Measurements from ENCODE around the gene AIF1L. TPM values are rescaled to one million over a fixed set of nuclear protein-coding genes. Genes with fewer than 3 reads are reported as not detected.

Gene AIF1L
- 0.25 and 0.32 TPM in 2 replicates for total RNA-seq

GRCh38 chr9:131096269-131097125, at the start of gene AIF1L:
Gene AIF1L, plus strand, starts transcription at chr9:131096531. Its CDS starts 99 bp downstream, at chr9:131096630.
- intact Hi-C loops (cut with micrococcal nuclease): no loop called here

- intact Hi-C loops (cut with micrococcal nuclease): loop anchor here (2.0 to 10.0 kb wide), 2 partner anchors 180 to 342 kb away; no protein-coding TSS in a partner anchor
Observed at GRCh38 chr9:131046581-131047202, 49.6 kb upstream of the AIF1L start.

- intact Hi-C loops (cut with micrococcal nuclease): loop anchor here (10.0 kb wide), 1 partner anchor 344 kb away; no protein-coding TSS in a partner anchor
Observed at GRCh38 chr9:131048332-131048731, 48.0 kb upstream of the AIF1L start.

GRCh38 chr9:131048820-131049219, 47.5 kb upstream of the AIF1L start:
- intact Hi-C loops (cut with micrococcal nuclease): loop anchor here (10.0 kb wide), 1 partner anchor 344 kb away; no protein-coding TSS in a partner anchor

GRCh38 chr9:131049829-131050715, 46.3 kb upstream of the AIF1L start:
- intact Hi-C loops (cut with micrococcal nuclease): loop anchor here (10.0 kb wide), 2 partner anchors 75 to 345 kb away; partner anchors contain the start of gene NUP214

GRCh38 chr9:131050831-131051230, 45.5 kb upstream of the AIF1L start:
- intact Hi-C loops (cut with micrococcal nuclease): loop anchor here (10.0 kb wide), 1 partner anchor 74 kb away; the partner anchor contains the start of gene NUP214

GRCh38 chr9:131051592-131052517, 44.5 kb upstream of the AIF1L start:
- intact Hi-C loops (cut with micrococcal nuclease): loop anchor here (10.0 kb wide), 1 partner anchor 73 kb away; the partner anchor contains the start of gene NUP214

- intact Hi-C loops (cut with micrococcal nuclease): loop anchor here (10.0 kb wide), 1 partner anchor 71 kb away; the partner anchor contains the start of gene NUP214
Observed at GRCh38 chr9:131053896-131054295, 42.4 kb upstream of the AIF1L start.

GRCh38 chr9:131056781-131057506, 39.4 kb upstream of the AIF1L start:
- intact Hi-C loops (cut with micrococcal nuclease): loop anchor here (10.0 kb wide), 1 partner anchor 68 kb away; the partner anchor contains the start of gene NUP214

- intact Hi-C loops (cut with micrococcal nuclease): no loop called here
Observed at GRCh38 chr9:131060900-131061630, 35.3 kb upstream of the AIF1L start.

GRCh38 chr9:131062969-131063368, 33.4 kb upstream of the AIF1L start:
- intact Hi-C loops (cut with micrococcal nuclease): no loop called here

- intact Hi-C loops (cut with micrococcal nuclease): no loop called here
Observed at GRCh38 chr9:131065599-131065998, 30.7 kb upstream of the AIF1L start.

- intact Hi-C loops (cut with micrococcal nuclease): no loop called here
Observed at GRCh38 chr9:131067625-131068024, 28.7 kb upstream of the AIF1L start.

GRCh38 chr9:131068076-131068816, 28.1 kb upstream of the AIF1L start:
- intact Hi-C loops (cut with micrococcal nuclease): no loop called here

- intact Hi-C loops (cut with micrococcal nuclease): no loop called here
Observed at GRCh38 chr9:131069699-131070098, 26.6 kb upstream of the AIF1L start.

- intact Hi-C loops (cut with micrococcal nuclease): no loop called here
Observed at GRCh38 chr9:131072107-131072870, 24.0 kb upstream of the AIF1L start.

- intact Hi-C loops (cut with micrococcal nuclease): no loop called here
Observed at GRCh38 chr9:131072871-131073237, 23.5 kb upstream of the AIF1L start.

All from T-helper 2 cell treated with Interferon-gamma antibody and Interleukin-4, amounts not matched to agents 100 ng/mL and 5 ng/mL, for 36 hours (primary cell).